ENCODE data around the gene STARD8.

Gene STARD8

DNA sequence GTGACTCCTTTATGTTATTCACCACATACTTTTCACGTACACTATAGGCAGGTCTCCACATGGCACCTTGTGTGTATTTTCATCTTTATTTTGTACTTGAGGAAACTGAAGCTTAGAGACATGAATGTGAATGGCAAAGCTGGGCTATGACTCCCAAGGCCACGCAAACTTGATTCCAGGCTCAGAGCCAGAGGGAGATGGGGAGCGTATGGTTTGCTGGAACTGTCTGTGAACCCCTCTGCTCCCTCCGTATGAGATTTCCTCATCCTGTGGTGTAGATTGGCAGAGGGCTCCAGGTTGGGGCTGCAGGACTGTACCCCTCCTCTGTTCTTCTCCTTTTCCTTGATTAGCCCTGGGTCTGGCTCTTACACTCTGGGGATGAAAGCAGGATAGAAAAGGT, 16.1 kb upstream of the STARD8 start:
- TF ChIP-seq, protein P1, sequence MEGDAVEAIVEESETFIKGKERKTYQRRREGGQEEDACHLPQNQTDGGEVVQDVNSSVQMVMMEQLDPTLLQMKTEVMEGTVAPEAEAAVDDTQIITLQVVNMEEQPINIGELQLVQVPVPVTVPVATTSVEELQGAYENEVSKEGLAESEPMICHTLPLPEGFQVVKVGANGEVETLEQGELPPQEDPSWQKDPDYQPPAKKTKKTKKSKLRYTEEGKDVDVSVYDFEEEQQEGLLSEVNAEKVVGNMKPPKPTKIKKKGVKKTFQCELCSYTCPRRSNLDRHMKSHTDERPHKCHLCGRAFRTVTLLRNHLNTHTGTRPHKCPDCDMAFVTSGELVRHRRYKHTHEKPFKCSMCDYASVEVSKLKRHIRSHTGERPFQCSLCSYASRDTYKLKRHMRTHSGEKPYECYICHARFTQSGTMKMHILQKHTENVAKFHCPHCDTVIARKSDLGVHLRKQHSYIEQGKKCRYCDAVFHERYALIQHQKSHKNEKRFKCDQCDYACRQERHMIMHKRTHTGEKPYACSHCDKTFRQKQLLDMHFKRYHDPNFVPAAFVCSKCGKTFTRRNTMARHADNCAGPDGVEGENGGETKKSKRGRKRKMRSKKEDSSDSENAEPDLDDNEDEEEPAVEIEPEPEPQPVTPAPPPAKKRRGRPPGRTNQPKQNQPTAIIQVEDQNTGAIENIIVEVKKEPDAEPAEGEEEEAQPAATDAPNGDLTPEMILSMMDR (IDR thresholded peaks at IDR 0.05; ENCODE audit: low read length, missing control alignments) = no peak
- H3K4me3 ChIP-seq (replicated peaks; ENCODE audit: low read depth, low read length) = no peak overlapping the region
- DNase-seq (ENCODE audit: low read depth) = no peak

DNA sequence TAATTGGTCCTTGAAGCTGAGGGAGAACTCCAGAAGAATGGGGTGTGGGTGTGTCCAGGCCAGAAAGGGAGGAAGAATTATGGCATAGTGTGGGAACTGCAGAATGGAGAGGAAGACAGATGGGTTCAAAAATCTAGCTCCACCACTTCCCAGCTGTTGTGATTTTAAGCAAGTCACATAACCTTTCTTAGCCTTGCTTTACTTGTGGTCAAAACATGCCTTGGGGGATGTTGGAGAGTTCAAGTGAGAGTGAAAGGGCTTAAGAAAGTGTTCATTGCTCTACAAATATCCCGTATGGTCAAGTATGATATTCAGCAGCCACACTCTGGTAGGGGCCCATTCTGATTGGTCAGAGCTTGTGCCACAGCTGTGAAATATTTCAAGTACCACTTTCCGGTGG, 15.0 kb upstream of the STARD8 start:
- TF ChIP-seq, protein P1 (IDR thresholded peaks at IDR 0.05; ENCODE audit: low read length, missing control alignments) = no peak
- no peak overlapping the region for H3K4me3 ChIP-seq (replicated peaks; ENCODE audit: low read depth, low read length)
- DNase-seq (ENCODE audit: low read depth) = no peak

DNA sequence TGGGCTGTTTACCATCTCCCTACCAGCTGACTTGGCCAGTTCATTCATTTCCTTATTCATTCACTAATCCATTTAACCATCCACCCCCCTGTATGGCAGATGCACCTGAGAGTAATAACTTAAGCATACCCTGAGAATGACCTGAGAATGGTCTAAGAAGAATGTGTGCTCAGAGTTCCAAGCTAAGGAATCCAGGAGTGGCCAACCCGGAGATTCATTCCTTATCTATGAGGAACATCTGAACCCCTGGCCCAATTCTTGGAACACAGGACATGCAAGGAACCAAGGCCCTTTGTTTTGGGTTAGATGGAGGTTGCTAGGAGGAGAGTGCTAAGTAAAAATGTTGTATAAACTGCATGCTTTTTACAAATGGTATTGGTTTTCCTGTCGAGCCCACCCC, 13.5 kb upstream of the STARD8 start:
- TF ChIP-seq, protein P1 (IDR thresholded peaks at IDR 0.05; ENCODE audit: low read length, missing control alignments) = no peak
- DNase-seq (ENCODE audit: low read depth) = no peak
- no peak overlapping the region for H3K4me3 ChIP-seq (replicated peaks; ENCODE audit: low read depth, low read length)

DNA sequence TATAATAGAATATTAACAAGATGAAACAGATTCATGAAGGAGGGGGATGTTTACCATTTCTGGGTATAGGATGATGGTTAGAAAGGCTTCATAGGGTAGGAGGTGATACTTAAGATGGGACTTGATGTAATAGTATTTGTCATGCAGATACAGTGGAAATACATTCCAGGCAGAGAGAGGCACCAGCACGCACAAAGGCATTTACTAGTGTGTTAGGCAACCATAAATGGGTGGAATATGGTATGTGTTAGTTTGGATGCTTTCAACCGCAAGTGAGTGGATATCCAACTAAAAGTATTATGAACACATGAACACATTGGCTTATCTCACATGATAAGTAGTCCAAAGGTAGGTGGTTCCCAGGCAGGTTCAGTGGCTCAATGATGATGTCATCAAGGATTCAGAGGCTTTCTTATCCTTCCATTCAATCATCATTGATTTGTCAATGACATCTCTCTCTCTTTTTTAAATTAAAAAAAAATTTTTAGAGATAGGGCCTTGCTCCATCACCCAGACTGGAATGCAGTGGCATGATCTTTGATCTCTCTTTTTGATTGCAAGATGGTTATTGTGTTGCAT, 12.7 kb upstream of the STARD8 start:
- no peak overlapping the region for H3K4me3 ChIP-seq (replicated peaks; ENCODE audit: low read depth, low read length)
- TF ChIP-seq, protein P1 (IDR thresholded peaks at IDR 0.05; ENCODE audit: low read length, missing control alignments) = no peak
- no peak for DNase-seq (ENCODE audit: low read depth)

DNA sequence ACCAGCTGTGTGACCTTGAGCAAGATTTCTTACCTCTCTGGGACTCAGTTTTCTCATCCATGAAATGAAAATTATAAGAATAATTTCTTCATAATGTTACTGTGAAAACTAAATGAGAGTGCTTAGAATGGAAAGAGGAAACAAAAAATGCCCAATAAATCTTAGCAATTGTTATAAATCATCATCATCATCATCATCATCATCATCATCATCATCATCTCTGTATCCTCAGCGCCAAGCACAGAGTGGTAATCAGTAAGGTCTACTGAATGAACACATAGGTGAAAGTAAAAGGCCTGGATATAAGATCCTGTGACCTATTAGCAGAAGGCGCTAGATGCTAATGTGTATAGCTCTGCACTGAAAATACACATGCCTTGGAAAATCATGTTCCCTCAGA, 6.8 kb upstream of the STARD8 start:
- DNase-seq (ENCODE audit: low read depth) = no peak
- TF ChIP-seq, protein P1 (IDR thresholded peaks at IDR 0.05; ENCODE audit: low read length, missing control alignments) = no peak
- no peak overlapping the region for H3K4me3 ChIP-seq (replicated peaks; ENCODE audit: low read depth, low read length)

DNA sequence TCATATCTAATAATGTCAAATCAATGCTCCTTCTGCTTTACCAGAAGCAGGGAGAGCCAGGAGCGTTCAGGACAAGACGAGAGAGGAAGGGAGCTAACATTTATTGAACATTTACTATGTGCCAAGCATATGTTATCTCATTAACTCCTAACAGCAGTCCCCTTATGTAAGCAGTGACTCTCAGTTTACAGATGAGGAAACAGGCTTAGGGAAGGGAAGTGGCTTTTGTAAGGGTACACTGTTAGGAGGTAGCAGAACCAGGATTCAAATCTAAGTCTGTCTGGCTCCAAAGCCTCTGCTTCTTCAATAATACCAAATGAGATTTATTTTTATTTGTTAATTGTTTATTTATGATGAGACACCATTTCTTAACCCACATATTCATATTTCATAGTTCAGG, 2.6 kb upstream of the STARD8 start:
- no peak for DNase-seq (ENCODE audit: low read depth)
- TF ChIP-seq, protein P1 (IDR thresholded peaks at IDR 0.05; ENCODE audit: low read length, missing control alignments) = no peak
- no peak overlapping the region for H3K4me3 ChIP-seq (replicated peaks; ENCODE audit: low read depth, low read length)

DNA sequence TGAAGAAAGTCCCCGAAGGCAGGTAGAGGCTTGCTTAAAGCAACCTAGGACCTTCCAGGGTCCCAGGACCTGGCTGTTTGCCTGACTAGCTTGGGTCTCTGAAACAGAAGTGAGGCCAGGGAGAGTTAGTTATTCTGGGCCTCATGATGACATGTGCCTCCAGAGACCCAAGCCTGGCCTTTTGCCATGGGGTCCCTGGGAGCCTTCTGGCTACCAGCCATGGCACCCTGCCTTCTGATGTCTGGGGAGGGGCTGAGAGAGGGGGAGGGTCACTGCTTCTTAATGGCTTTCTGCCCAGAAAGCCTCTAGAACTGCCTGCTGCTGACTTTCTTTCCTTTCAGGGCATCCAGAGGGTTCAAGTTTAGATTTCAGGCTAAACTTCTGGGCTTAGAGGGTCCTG, 1.0 kb upstream of the STARD8 start:
- TF ChIP-seq, protein P1 (IDR thresholded peaks at IDR 0.05; ENCODE audit: low read length, missing control alignments) = no peak
- peak; percentile 11 for DNase-seq (ENCODE audit: low read depth)
- H3K4me3 ChIP-seq (replicated peaks; ENCODE audit: low read depth, low read length) = no peak overlapping the region

Data from fibroblast of pulmonary artery (primary cell).